Neural cell (in vitro differentiated cells): ENCODE results near the gene KIF13A. TPM values are rescaled to one million over a fixed set of nuclear protein-coding genes. Genes with fewer than 3 reads are reported as not detected.

Experiments
- H2AFZ ChIP-seq: fragments of 200-600, 300-800 bp; sonication (generic), shearing (Covaris generic); 2 replicates; pipeline ENCODE4 v1.6.0; 2014; ENCODE audit warnings: low read depth, mild to moderate bottlenecking, antibody characterized with exemption, low read length, moderate library complexity
- H3F3A ChIP-seq: fragments of 200-600 bp; shearing (Covaris generic); 2 replicates; pipeline ENCODE4 v1.6.1; 2016; ENCODE audit warnings: mild to moderate bottlenecking, moderate library complexity, mixed read lengths, antibody characterized with exemption, low read length; ENCODE audit not compliant: insufficient read depth, poor library complexity, severe bottlenecking
- H3K27ac ChIP-seq: fragments of 200-600, 300-800 bp; sonication (generic), shearing (Covaris generic); 2 replicates; pipeline ENCODE4 v1.5.1; 2014; ENCODE audit warnings: mild to moderate bottlenecking, low read length, moderate library complexity
- H3K27me3 ChIP-seq: fragments of 300-800, 200-600 bp; sonication (generic), shearing (Covaris generic); 2 replicates; pipeline ENCODE4 v1.6.0; 2014; ENCODE audit warnings: mild to moderate bottlenecking, low read depth, low read length, moderate library complexity; ENCODE audit not compliant: insufficient read depth
- H3K36me3 ChIP-seq: fragments of 300-800, 200-600 bp; sonication (generic), shearing (Covaris generic); 2 replicates; pipeline ENCODE4 v1.5.1; 2014; ENCODE audit warnings: mild to moderate bottlenecking, antibody characterized with exemption, low read length, moderate library complexity; ENCODE audit not compliant: insufficient read depth
- H3K4me2 ChIP-seq: fragments of 300-800, 200-600 bp; sonication (generic), shearing (Covaris generic); 2 replicates; pipeline ENCODE4 v1.6.0; 2014; ENCODE audit warnings: mild to moderate bottlenecking, low read length
- H3K4me3 ChIP-seq: fragments of 300-800, 200-600 bp; sonication (generic), shearing (Covaris generic); 2 replicates; pipeline ENCODE4 v1.5.1; 2014; ENCODE audit warnings: mild to moderate bottlenecking, low read length, moderate library complexity
- H3K79me2 ChIP-seq: fragments of 200-600 bp; shearing (Covaris generic); replicated peaks from 2 replicates; pipeline ENCODE4 v1.6.0; 2014; ENCODE audit warnings: mild to moderate bottlenecking, low read length, moderate library complexity; ENCODE audit not compliant: insufficient read depth
- H3K9ac ChIP-seq: fragments of 300-800, 200-600 bp; sonication (generic), shearing (Covaris generic); 2 replicates; pipeline ENCODE4 v1.6.1; 2016; ENCODE audit warnings: mild to moderate bottlenecking, low read length, mixed read lengths
- H3K9me2 ChIP-seq: fragments of 200-600 bp; shearing (Covaris generic); 2 replicates; pipeline ENCODE4 v1.6.1; 2016; ENCODE audit warnings: mild to moderate bottlenecking, low read length, mixed read lengths; ENCODE audit not compliant: insufficient read depth
- H3K9me3 ChIP-seq: fragments of 200-600, 300-800 bp; sonication (generic), shearing (Covaris generic); 2 replicates; pipeline ENCODE4 v1.6.1; 2016; ENCODE audit warnings: mild to moderate bottlenecking, mixed run types, low read length, moderate library complexity, mixed read lengths
- H4K20me1 ChIP-seq: fragments of 200-600 bp; shearing (Covaris generic); 2 replicates; pipeline ENCODE4 v1.6.1; 2016; ENCODE audit warnings: mild to moderate bottlenecking, mixed run types; ENCODE audit not compliant: insufficient read depth
- CTCF ChIP-seq: fragments of 450-650 bp; IDR thresholded peaks from 2 replicates; pipeline ENCODE4 v1.5.1; 2014; ENCODE audit warnings: antibody characterized with exemption, mild to moderate bottlenecking, moderate library complexity; ENCODE audit not compliant: poor library complexity, severe bottlenecking
- EP300 ChIP-seq: fragments of 450-650 bp; conservative IDR thresholded peaks from 2 replicates; pipeline ENCODE4 v1.6.1; 2014; ENCODE audit warnings: antibody characterized with exemption, mild to moderate bottlenecking, moderate library complexity; ENCODE audit not compliant: poor library complexity, severe bottlenecking
- EZH2 ChIP-seq: fragments of 200-600, 300-800 bp; shearing (Covaris generic), sonication (generic); IDR thresholded peaks from 2 replicates; pipeline ENCODE4 v1.6.1; 2014; ENCODE audit warnings: antibody characterized with exemption, low read length, borderline replicate concordance, mild to moderate bottlenecking; ENCODE audit not compliant: insufficient read depth, poor library complexity, severe bottlenecking
- MXI1 ChIP-seq: fragments of 450-650 bp; conservative IDR thresholded peaks from 2 replicates; pipeline ENCODE4 v1.6.1; 2014; ENCODE audit warnings: antibody characterized with exemption, mild to moderate bottlenecking; ENCODE audit not compliant: poor library complexity, severe bottlenecking
- POLR2AphosphoS5 ChIP-seq: IDR thresholded peaks from 2 replicates; pipeline ENCODE4 v1.6.1; 2012
- RAD21 ChIP-seq: fragments of 450-650 bp; conservative IDR thresholded peaks from 2 replicates; pipeline ENCODE4 v1.6.1; 2014; ENCODE audit warnings: antibody characterized with exemption, mild to moderate bottlenecking, moderate library complexity
- SMC3 ChIP-seq: fragments of 450-650 bp; conservative IDR thresholded peaks from 2 replicates; pipeline ENCODE4 v1.6.1; 2014; ENCODE audit warnings: antibody characterized with exemption, mild to moderate bottlenecking, moderate library complexity; ENCODE audit not compliant: poor library complexity
- TAF1 ChIP-seq: IDR thresholded peaks from 2 replicates; pipeline ENCODE4 v1.6.1; 2012; ENCODE audit warnings: low read depth
- polyA plus RNA-seq: library from polyadenylated mRNA; depleted of rRNA; stranded (reverse); fragments of >200 nt; gene quantifications from 2 replicates; pipeline ENCODE4 v1.2.3, GENCODE V29; 2014
- TF ChIP-seq, protein P1 (sequence below): IDR thresholded peaks from 2 replicates; pipeline ENCODE4 v1.6.1; 2012; ENCODE audit warnings: borderline replicate concordance

KIF13A gene
- polyA plus RNA-seq, 1 donor from 2014 or later: 9.4 TPM

GRCh38 chr6:17728551-17729222 lies 258.7 kb downstream of the KIF13A start:
- no peak overlapping the region for H3K4me3 ChIP-seq
- no peak for TF ChIP-seq SMC3
- no peak for TF ChIP-seq RAD21
- no peak for TF ChIP-seq EP300
- TF ChIP-seq, protein P1, sequence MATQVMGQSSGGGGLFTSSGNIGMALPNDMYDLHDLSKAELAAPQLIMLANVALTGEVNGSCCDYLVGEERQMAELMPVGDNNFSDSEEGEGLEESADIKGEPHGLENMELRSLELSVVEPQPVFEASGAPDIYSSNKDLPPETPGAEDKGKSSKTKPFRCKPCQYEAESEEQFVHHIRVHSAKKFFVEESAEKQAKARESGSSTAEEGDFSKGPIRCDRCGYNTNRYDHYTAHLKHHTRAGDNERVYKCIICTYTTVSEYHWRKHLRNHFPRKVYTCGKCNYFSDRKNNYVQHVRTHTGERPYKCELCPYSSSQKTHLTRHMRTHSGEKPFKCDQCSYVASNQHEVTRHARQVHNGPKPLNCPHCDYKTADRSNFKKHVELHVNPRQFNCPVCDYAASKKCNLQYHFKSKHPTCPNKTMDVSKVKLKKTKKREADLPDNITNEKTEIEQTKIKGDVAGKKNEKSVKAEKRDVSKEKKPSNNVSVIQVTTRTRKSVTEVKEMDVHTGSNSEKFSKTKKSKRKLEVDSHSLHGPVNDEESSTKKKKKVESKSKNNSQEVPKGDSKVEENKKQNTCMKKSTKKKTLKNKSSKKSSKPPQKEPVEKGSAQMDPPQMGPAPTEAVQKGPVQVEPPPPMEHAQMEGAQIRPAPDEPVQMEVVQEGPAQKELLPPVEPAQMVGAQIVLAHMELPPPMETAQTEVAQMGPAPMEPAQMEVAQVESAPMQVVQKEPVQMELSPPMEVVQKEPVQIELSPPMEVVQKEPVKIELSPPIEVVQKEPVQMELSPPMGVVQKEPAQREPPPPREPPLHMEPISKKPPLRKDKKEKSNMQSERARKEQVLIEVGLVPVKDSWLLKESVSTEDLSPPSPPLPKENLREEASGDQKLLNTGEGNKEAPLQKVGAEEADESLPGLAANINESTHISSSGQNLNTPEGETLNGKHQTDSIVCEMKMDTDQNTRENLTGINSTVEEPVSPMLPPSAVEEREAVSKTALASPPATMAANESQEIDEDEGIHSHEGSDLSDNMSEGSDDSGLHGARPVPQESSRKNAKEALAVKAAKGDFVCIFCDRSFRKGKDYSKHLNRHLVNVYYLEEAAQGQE: no peak
- no peak for TF ChIP-seq CTCF
- TF ChIP-seq EZH2: no peak
- TF ChIP-seq POLR2AphosphoS5: no peak
- TF ChIP-seq MXI1: no peak
- no peaks in the 10 kb centered on the region for H4K20me1 ChIP-seq
- H3K27me3 ChIP-seq: no peaks in the 10 kb centered on the region
- no peaks in the 10 kb centered on the region for H3F3A ChIP-seq
- no peaks in the 10 kb centered on the region for H3K79me2 ChIP-seq
- H3K27ac ChIP-seq: no peak overlapping the region
- no peaks in the 10 kb centered on the region for H3K9me2 ChIP-seq
- no peaks in the 10 kb centered on the region for H3K9me3 ChIP-seq
- no peak overlapping the region for H3K4me2 ChIP-seq
- no peak overlapping the region for H3K9ac ChIP-seq
- H3K36me3 ChIP-seq: no peaks in the 10 kb centered on the region
- no peak overlapping the region for H2AFZ ChIP-seq

- Histone ChIP-seq H2AFZ (no peak overlapping the region), H3K4me3 (no peak overlapping the region), H3K9ac (no peak overlapping the region), H3K36me3 (no peaks in the 10 kb centered on the region), H3K4me2 (no peak overlapping the region), H3K27me3 (no peaks in the 10 kb centered on the region), H3K27ac (no peak overlapping the region), H4K20me1 (no peaks in the 10 kb centered on the region), H3K9me3 (no peaks in the 10 kb centered on the region), H3F3A (no peaks in the 10 kb centered on the region), H3K79me2 (no peaks in the 10 kb centered on the region), H3K9me2 (no peaks in the 10 kb centered on the region)
- TF ChIP-seq CTCF (no peak), TAF1 (no peak), EP300 (no peak), MXI1 (no peak), RAD21 (no peak), EZH2 (no peak), SMC3 (no peak), POLR2AphosphoS5 (no peak)
- TF ChIP-seq, protein P1: no peak
These were observed 262.4 kb downstream of the KIF13A start for GRCh38 chr6:17725083-17725482.
